Fibroblast of mammary gland (primary cell): ENCODE data around the gene HSD17B2.

Source experiments
- DNase-seq: peaks from one replicate; pipeline ENCODE4 v3.0.0-alpha.2; 2010; ENCODE audit warnings: low read depth
- H3K4me3 ChIP-seq: 2 replicates; pipeline ENCODE4 v1.5.1; 2011; ENCODE audit warnings: low read depth, mild to moderate bottlenecking, low read length, moderate library complexity; ENCODE audit not compliant: control insufficient read depth
- CTCF ChIP-seq: conservative IDR thresholded peaks from 2 replicates; pipeline ENCODE4 v1.5.1; 2011; ENCODE audit warnings: low read depth, low read length, inconsistent platforms; ENCODE audit not compliant: control insufficient read depth, insufficient read depth

The HSD17B2 gene, protein sequence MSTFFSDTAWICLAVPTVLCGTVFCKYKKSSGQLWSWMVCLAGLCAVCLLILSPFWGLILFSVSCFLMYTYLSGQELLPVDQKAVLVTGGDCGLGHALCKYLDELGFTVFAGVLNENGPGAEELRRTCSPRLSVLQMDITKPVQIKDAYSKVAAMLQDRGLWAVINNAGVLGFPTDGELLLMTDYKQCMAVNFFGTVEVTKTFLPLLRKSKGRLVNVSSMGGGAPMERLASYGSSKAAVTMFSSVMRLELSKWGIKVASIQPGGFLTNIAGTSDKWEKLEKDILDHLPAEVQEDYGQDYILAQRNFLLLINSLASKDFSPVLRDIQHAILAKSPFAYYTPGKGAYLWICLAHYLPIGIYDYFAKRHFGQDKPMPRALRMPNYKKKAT

DNA sequence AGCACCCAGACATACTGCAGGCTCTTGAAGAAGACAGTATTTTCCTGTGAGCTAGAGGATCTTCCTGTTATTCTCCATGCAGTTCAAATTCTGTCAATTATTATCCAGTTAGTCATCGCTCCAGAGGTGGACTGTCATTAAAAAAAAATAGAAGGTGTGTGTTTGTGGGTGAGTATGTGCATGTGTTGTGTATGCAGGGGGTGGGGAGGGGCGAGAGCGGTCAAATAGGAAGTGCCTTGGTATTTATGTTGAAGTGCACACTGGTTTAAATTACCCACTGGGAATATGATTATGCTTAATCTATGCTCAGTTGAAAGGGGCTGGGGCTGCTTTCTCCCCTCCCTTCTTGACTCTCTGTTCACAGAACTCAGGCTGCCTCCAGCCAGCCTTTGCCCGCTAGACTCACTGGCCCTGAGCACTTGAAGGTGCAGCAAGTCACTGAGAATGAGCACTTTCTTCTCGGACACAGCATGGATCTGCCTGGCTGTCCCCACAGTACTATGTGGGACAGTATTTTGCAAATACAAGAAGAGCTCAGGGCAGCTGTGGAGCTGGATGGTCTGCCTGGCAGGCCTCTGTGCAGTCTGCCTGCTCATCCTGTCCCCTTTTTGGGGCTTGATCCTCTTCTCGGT is at the start of gene HSD17B2:
TSS of gene HSD17B2 (plus strand) at position 273 of the 632 bp plus-strand sequence. CDS start at position 445, 172 bp downstream.
- no peak for DNase-seq
- TF ChIP-seq CTCF = no peak
- no peak within 1 kb of the TSS for H3K4me3 ChIP-seq

DNA sequence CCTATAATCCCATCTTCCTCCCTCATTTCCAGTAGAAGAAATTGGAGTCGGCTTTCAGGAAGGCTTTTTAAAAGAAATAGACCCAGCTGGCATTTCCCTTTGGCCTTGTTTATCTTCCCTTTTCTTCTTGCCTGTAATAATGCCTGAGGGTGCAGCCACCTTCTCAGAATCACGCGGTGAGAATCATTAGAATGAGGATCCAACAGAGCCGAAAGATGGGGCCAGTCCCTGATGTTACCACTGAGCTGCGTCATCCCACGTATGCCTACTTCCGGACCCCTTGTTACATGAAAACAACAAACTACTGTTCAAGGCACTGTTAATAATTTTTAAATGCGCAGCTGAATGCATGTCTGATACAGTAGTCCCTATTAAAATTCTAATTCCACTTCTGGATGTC is 47.9 kb upstream of the HSD17B2 start:
- H3K4me3 ChIP-seq = no peak overlapping the region
- TF ChIP-seq CTCF = no peak
- no peak for DNase-seq

GRCh38 chr16:81987706-81988105 is 47.3 kb upstream of the HSD17B2 start:
- H3K4me3 ChIP-seq = no peak overlapping the region
- no peak for TF ChIP-seq CTCF
- no peak for DNase-seq

GRCh38 chr16:81992859-81993258 is 42.2 kb upstream of the HSD17B2 start:
- no peak for DNase-seq
- no peak for TF ChIP-seq CTCF
- H3K4me3 ChIP-seq = no peak overlapping the region

GRCh38 chr16:81994485-81994884 is 40.6 kb upstream of the HSD17B2 start:
- DNase-seq = no peak
- TF ChIP-seq CTCF = no peak
- no peak overlapping the region for H3K4me3 ChIP-seq

DNA sequence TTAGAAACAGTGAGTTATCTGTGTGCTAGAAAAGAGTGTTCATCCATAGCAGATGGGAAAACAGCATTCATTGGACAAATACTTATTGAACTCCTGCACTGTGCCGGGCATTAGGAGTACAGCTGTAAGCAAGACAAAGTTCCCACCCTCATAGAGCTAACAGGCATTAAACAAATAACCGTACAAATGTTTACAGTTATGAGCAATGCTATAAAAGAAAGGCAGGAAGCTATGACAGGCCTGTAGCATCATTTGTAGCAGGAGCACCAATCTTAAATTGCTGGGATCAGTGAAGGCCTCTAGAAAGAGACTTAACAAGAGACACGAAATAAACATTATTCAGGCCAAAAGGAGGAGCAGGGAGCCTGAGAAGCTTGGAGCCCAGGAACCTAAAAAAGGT is 39.4 kb upstream of the HSD17B2 start:
- no peak for TF ChIP-seq CTCF
- no peak overlapping the region for H3K4me3 ChIP-seq
- no peak for DNase-seq
